PFSK-1 (cell line): ENCODE results near the gene TNFRSF21.

Source experiments
- POLR2AphosphoS5 ChIP-seq: IDR thresholded peaks from 2 replicates; pipeline ENCODE4 v1.6.1; 2012; ENCODE audit warnings: low read depth, mild to moderate bottlenecking, control low read depth, low read length, moderate library complexity
- REST ChIP-seq, 2 experiments: IDR thresholded peaks; 2 replicates each; pipeline versions ENCODE4 v1.6.1 to v1.8.0; 2011 to 2012; ENCODE audit warnings: low read depth in 2 of 2, low read length in 2 of 2, control low read depth in 1 of 2, inconsistent platforms in 1 of 2, mild to moderate bottlenecking in 1 of 2, moderate library complexity in 1 of 2; ENCODE audit not compliant: insufficient read depth in 1 of 2
- SIN3A ChIP-seq: IDR thresholded peaks from 2 replicates; pipeline ENCODE4 v1.6.1; 2012; ENCODE audit warnings: mild to moderate bottlenecking, low read length, moderate library complexity, borderline replicate concordance; ENCODE audit not compliant: insufficient read depth
- TAF1 ChIP-seq: IDR thresholded peaks from 2 replicates; pipeline ENCODE4 v1.6.1; 2012; ENCODE audit warnings: low read length, control low read depth, borderline replicate concordance; ENCODE audit not compliant: insufficient read depth

DNA sequence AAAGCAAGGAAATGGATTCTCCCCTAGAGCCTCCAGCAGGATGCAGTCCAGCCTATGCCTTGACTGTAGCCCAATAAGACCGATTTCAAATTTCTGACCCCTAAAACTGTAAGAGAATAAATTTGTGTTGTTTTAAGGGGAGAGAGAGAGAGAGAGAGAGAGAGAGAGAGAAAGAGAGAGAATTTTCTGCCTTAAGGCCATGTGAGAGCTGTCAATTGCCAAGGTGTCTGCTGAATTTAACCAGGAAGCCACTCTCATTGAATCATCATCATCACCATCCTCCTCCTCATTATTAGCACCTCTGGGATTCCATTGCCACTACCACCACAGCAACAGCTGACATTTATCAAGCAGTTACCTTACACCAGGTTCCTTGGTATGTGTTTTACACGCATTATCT, 27.8 kb upstream of the TNFRSF21 start:
- TF ChIP-seq POLR2AphosphoS5 = no peak
- no peak for TF ChIP-seq TAF1
- no peak for TF ChIP-seq SIN3A
- no peak for TF ChIP-seq REST (IDR thresholded peaks at IDR 0.05; ENCODE audit: insufficient read depth in 1 of 2, low read depth in 2 of 2, low read length in 2 of 2)
